NCI-H510A (cell line): ENCODE results near the gene CASP7.

ENCODE experiments used
- DNase-seq: peaks from one replicate; lab custom pipeline; 2025; lab: John Stamatoyannopoulos, UW

Gene CASP7

DNA sequence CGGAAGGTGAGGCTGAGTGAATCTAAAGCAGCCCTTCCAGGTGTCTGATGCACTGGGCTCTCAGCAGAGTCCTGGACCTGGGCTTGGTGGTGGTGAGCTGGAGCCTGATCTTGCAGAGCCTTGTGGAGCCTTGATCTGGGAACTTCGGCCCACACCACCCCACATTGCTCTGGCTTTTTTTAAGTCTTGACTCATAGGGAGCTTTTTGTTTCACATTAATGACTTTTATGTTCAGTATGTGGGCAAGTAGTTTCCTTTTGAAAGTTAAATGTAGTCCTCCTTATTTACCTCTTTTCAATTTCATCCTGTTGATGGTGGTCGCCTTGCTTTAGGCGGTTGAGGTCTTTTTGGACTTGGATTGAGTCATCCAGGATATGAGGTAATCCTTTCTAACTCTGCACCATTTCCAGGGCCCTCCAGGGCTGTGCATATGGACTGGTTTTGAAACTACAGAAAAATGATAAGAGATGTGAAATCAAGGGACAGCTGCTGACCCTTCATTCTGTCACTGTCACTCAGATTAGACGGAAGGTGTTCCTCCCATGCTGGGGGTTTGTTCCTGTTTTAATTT is 12.9 kb upstream of the CASP7 start:
- DNase-seq: no peak

- peak; percentile 20 for DNase-seq
Observed at GRCh38 chr10:113680190-113681111, 739 bp downstream of the CASP7 start.

DNA sequence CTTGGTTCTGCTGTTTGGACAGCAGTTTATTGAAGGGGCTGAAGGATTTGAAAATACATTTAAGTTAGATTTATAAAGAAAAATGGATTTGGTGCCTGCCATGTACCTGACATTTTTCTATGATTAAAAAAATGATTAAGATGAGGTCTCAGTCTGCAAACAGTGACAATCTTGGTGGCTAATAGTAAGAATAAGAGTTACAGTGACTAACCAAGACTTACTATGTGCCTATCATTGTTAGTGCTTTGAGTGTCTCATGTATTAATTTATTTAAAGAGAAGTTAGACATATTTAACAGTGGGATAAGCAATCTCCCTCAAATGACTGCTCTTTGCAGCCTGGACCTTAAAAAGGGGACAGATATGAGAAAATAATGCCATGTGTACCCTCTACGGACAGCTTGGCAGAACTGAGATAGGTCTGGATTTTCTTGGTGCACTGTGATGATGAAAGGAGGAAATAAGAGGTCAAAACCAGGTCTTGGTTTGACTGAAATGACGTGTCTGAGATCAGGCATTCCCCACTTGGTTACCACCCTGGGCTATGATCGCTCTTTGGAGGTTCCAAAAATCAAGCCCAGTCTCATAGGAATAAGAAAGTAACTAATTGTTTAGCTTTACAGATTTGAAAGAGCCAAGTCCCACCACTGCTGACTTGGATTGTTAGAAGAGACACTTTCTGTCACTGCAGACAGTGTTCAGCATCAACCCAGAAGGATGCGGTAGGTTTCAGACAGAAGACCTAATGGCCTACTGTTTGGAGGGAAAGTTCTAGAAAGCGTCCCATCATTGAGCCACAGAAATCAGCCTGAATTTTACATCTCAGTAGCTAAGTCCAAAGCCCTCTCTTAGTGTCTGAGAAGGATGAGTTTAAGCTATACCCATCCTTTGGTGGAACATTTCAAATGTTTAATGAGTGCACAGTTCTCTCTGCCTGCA is 2.1 kb downstream of the CASP7 start:
- DNase-seq: no peak

- no peak for DNase-seq
Observed at GRCh38 chr10:113683300-113683699, 3.6 kb downstream of the CASP7 start.

- DNase-seq: no peak
Observed at GRCh38 chr10:113686028-113686427, 6.3 kb downstream of the CASP7 start.

DNA sequence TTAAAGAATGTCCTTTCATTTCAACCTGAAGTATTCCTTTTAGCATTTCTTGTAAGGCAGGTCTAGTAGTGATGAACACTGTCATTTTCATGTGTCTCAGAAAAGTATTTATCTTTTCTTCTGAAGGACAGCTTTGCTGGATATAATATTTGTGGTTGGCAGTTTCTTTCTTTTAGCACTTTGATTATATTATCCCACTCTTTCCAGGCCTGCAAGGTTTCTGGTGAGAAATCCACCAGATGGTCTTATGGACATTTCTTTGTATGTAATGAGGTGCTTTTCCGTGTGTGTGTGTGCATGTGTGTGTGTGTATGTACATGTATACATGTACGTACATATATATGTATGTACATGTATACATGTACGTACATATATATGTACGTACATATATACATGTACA is 7.3 kb downstream of the CASP7 start:
- no peak for DNase-seq

GRCh38 chr10:113689057-113689456 is 9.3 kb downstream of the CASP7 start:
- DNase-seq: no peak

- no peak for DNase-seq
Observed at GRCh38 chr10:113689574-113689973, 9.9 kb downstream of the CASP7 start.

DNA sequence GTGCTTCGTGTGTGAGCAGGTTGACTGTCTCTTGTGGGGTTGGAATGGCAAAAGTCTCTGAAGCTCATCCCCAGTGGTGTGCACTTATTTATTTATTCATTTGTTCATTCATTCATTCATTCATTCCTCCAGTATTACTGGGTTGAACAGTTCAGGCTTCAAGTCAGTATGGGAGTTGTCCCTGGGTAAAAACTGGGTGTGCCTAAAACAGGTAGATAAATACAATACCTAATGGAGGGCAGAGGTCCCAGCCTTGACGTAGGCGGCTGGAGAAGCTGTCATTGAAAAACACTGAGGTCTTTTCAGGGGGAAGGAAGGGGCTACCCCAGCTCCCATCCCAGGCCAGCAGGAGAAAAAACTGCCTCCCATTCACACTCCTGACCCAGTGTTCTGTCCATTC is 11.0 kb downstream of the CASP7 start:
- no peak for DNase-seq

GRCh38 chr10:113691381-113691780 is 11.7 kb downstream of the CASP7 start:
- DNase-seq: no peak

- no peak for DNase-seq
Observed at GRCh38 chr10:113692271-113692670, 12.6 kb downstream of the CASP7 start.

GRCh38 chr10:113693348-113693747 is 13.6 kb downstream of the CASP7 start:
- no peak for DNase-seq

GRCh38 chr10:113695691-113696090 is 16.0 kb downstream of the CASP7 start:
- DNase-seq: no peak

GRCh38 chr10:113697595-113697994 is 17.9 kb downstream of the CASP7 start:
- no peak for DNase-seq

GRCh38 chr10:113704637-113705343 is 25.1 kb downstream of the CASP7 start:
- DNase-seq: no peak

DNA sequence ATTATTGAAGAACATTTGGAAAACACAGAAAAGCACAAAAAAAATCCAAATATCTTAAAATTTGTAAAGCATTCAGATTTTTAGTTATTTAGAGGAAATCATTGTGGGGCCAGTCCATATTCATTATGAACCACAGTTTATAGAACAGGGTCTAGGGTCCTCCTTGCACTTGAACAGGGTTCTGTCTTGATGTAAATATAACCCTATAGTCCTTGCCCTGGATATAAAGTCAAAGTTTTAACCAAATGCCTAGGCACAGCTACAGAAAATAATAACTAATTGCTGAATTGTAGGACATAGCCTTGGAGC is 25.6 kb downstream of the CASP7 start:
- no peak for DNase-seq

DNA sequence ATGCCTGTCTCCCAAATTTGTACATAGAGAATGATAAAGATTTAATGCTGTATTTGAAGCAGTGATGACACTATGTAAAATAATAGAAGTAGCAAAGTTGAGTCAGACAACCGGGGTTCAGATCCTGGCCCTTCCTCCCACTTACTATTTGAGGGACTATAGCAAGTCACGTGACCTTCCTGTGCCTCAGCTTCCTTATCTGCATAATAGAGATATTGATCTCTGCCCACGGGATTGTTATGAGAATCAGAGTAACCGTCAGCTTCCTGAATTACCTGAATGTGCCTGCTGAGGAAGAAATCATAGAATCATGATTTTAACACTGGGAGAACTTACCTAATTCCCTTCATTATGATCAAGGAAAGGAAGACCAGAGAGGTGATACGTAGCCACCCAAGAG is 26.9 kb downstream of the CASP7 start:
- DNase-seq: no peak

DNA sequence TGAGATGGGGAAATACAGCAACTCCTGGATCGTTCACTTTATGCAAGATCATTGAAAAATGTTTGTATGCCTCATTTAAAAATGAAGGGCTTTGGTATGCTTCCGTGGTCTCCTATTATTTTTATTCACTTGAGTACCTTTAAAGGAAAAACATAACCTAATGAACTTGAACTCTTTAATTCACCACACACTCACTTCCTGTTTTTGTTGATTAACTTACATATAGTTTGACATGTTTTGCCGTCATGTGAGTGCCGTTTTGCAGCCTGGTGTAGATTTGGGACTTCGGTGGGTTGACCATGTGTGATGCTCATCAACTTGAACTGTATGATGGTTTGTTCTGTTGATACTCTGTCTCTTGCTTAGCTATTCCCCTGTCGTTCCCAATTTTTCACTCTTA is 28.9 kb downstream of the CASP7 start:
- DNase-seq: no peak

- peak; percentile 19 for DNase-seq
Observed at GRCh38 chr10:113709221-113709838, 29.6 kb downstream of the CASP7 start.

DNA sequence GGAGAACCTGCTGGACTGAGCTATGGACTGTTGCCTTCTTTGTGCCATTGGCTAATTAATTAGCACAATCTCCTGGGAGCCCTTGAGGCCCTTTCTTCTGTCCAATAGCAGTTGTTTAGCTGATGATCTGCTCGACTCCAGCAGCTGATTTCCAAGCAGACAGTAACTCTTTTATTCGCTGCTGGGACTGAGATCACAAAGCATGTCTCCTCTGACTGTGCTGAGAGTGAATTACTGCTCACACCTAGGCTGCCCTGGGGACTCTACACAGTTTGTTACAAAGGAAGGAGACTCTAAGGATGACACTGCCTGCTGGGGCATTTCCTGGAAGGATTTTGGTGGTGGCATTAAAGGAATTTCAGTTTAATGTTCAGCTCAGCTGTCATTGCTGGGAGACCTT is 31.4 kb downstream of the CASP7 start:
- no peak for DNase-seq

GRCh38 chr10:113712024-113712423 is 32.3 kb downstream of the CASP7 start:
- DNase-seq: no peak
